LNCaP clone FGC (cell line): ENCODE measurements around the gene SMG9.
A peak's percentile ranks its signal among the peaks of the same experiment; 100 is the strongest.

ENCODE experiments used
- DNase-seq: peaks from one replicate; pipeline ENCODE4 v3.0.0-alpha.2; 2011; ENCODE audit warnings: low read depth
- H3K4me3 ChIP-seq: 2 replicates; pipeline ENCODE4 v1.5.1; 2011; ENCODE audit warnings: mild to moderate bottlenecking, low read depth, low read length, control low read depth
- CTCF ChIP-seq: IDR thresholded peaks from 2 replicates; pipeline ENCODE4 v1.5.1; 2012; ENCODE audit warnings: mild to moderate bottlenecking; ENCODE audit not compliant: control insufficient read depth, insufficient read depth; ENCODE audit errors: extremely low read depth

The SMG9 gene

GRCh38 chr19:43759515-43759914, 4.8 kb upstream of the SMG9 start:
- no peak for DNase-seq
- TF ChIP-seq CTCF, result no peak
- no peak overlapping the region for H3K4me3 ChIP-seq

- H3K4me3 ChIP-seq, result peak overlapping the region; percentile 75
- TF ChIP-seq CTCF, result no peak
- DNase-seq, result no peak
Observed at GRCh38 chr19:43755256-43755801, 567 bp upstream of the SMG9 start.

DNA sequence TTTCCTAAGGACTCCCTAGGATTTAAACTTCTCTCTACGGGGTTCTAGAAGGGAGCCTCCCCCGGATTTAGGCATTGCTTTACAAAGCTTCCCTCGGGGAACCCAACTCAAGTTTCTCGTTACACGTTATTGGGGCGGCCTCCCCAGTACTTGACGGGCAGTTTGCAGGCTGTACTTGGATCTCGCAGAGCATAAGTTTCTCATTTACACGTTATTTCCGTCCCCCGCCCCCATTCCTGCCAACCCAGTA, 584 bp downstream of the SMG9 start:
- DNase-seq, result no peak
- peak overlapping the region; percentile 75 for H3K4me3 ChIP-seq
- no peak for TF ChIP-seq CTCF

DNA sequence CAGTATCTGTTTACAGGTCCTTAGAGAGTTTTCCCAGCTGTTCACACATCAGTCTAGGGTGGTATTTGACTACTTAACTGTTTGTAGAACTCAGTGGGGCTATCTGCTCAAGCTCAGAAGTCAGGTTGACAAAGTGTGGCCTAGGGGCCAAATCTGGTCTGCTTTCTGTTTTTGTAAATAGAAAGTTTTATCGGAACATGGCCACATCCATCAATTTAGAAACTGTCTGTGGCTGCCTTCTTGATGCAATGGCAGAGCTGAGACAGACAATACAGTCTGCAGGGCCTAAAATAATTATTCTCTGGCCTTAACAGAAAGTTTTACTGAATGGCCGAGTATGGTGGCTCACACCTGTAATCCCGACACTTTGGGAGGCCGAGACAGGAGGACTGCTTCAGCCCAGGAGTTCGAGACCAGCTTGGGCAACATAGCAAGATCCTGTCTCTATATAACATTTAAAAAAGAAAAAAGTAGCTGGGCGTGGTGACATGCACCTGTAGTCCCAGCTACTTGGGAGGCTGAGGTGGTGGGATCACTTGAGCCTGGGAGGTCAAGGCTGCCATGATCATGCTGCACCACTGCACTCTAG, 2.4 kb downstream of the SMG9 start:
- no peak for TF ChIP-seq CTCF
- H3K4me3 ChIP-seq, result no peak overlapping the region
- DNase-seq, result no peak

GRCh38 chr19:43751466-43752220, 3.1 kb downstream of the SMG9 start:
- no peak for DNase-seq
- no peak for TF ChIP-seq CTCF
- H3K4me3 ChIP-seq, result no peak overlapping the region

- no peak overlapping the region for H3K4me3 ChIP-seq
- no peak for DNase-seq
- no peak for TF ChIP-seq CTCF
Observed at GRCh38 chr19:43749898-43750297, 4.9 kb downstream of the SMG9 start.

DNA sequence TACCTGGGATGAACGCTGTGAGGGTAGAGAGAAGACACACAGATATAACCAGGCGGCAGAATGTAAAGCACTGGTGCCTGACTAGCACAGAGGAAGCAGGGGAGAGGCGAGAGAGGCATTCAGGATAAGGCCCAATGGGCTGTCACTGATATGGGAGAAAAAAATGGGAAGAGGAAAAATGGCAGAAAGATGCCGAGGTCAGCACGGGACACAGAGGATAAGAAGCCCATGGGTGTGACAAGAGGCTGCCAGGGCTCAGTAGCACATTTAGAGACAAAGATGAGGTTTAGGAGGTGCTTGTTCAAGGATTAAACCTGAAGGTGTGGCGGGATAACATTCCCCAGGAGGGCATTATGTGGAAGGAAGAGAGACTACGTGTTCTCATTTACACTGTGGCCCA, 5.6 kb downstream of the SMG9 start:
- no peak overlapping the region for H3K4me3 ChIP-seq

More for the DNA sequence above, 5.6 kb downstream of the SMG9 start:
- no peak for DNase-seq
- no peak for TF ChIP-seq CTCF
